ENCODE data around the gene KCNAB1. TPM values are rescaled to one million over a fixed set of nuclear protein-coding genes. Genes with fewer than 3 reads are reported as not detected.
A peak's percentile ranks its signal among the peaks of the same experiment; 100 is the strongest.

The KCNAB1 gene
- total RNA-seq, 4 donors from 2014 or later = 4.2 to 11.4 (median 7.8) TPM

DNA sequence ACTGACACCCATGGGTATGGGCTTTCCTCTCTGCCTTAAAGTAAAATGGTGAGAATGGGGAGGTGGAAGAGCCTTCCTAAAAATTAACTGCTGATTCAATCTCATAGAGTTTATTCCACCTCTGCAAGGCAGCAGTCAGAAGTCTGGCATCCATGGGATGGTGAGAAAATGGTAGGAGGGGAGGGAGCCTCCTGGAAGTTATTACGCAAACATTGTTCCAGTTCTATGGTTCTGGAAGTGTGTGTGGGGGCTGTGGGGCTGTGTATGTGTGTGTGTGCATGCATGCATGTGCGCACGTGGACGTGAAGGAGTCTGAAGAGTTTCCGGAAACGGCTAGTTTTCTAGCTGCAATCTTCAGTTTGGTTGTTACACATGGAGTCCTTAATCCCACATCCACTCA, 177.6 kb downstream of the KCNAB1 start:
- H3K27ac ChIP-seq = no peak overlapping the region
- DNase-seq (ENCODE audit: low spot score in 2 of 2) = no peak
- no peaks in the 10 kb centered on the region for H3K27me3 ChIP-seq
- no peaks in the 10 kb centered on the region for H3K9me3 ChIP-seq
- TF ChIP-seq, protein P1, sequence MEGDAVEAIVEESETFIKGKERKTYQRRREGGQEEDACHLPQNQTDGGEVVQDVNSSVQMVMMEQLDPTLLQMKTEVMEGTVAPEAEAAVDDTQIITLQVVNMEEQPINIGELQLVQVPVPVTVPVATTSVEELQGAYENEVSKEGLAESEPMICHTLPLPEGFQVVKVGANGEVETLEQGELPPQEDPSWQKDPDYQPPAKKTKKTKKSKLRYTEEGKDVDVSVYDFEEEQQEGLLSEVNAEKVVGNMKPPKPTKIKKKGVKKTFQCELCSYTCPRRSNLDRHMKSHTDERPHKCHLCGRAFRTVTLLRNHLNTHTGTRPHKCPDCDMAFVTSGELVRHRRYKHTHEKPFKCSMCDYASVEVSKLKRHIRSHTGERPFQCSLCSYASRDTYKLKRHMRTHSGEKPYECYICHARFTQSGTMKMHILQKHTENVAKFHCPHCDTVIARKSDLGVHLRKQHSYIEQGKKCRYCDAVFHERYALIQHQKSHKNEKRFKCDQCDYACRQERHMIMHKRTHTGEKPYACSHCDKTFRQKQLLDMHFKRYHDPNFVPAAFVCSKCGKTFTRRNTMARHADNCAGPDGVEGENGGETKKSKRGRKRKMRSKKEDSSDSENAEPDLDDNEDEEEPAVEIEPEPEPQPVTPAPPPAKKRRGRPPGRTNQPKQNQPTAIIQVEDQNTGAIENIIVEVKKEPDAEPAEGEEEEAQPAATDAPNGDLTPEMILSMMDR (IDR thresholded peaks at IDR 0.05) = no peak
- TF ChIP-seq EP300 (IDR thresholded peaks at IDR 0.05) (no peak), POLR2A (IDR thresholded peaks at IDR 0.05) (no peak)
- H3K4me3 ChIP-seq = no peak overlapping the region
- no peaks in the 10 kb centered on the region for H3K36me3 ChIP-seq
- H3K4me1 ChIP-seq = peaks cover 0 to 33% (median 11%) of the 10 kb centered on the region in 4 donors
- 93 to 96% methylated on average over 6 of the region's 6 CpGs for WGBS, 2 donors

DNA sequence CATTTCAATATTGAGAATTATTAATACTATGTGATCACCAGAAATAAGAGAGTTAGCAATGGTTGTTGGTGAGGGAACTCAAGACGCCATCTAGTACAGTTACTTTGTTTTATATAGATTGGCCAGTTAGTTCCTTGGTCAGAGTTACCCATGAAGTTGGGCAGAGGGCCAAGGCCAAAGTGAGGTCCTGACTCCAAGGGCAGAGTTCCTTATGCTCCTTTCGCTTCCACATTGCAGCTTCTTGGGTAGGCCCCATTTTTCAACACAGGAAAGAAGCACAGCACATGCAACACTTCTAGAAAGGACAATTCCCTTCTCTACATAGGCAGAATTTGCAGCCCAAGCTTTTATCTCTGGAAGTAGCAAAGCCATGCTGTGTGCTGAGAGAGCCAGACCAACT, 178.6 kb downstream of the KCNAB1 start:
- peaks cover 0 to 42% (median 15%) of the 10 kb centered on the region in 4 donors for H3K4me1 ChIP-seq
- WGBS, 2 donors = 74 to 87% methylated on average over 2 of the region's 2 CpGs
- TF ChIP-seq EP300 (IDR thresholded peaks at IDR 0.05) = peak in 1 of 2 donors; percentile 55
- TF ChIP-seq POLR2A (IDR thresholded peaks at IDR 0.05) = no peak
- TF ChIP-seq, protein P1 (IDR thresholded peaks at IDR 0.05) = no peak
- peak; percentile 25 to 54 for DNase-seq (ENCODE audit: low spot score in 2 of 2)
- H3K27ac ChIP-seq = no peak overlapping the region
- no peaks in the 10 kb centered on the region for H3K27me3 ChIP-seq
- no peaks in the 10 kb centered on the region for H3K36me3 ChIP-seq
- H3K9me3 ChIP-seq = no peaks in the 10 kb centered on the region
- no peak overlapping the region for H3K4me3 ChIP-seq

DNA sequence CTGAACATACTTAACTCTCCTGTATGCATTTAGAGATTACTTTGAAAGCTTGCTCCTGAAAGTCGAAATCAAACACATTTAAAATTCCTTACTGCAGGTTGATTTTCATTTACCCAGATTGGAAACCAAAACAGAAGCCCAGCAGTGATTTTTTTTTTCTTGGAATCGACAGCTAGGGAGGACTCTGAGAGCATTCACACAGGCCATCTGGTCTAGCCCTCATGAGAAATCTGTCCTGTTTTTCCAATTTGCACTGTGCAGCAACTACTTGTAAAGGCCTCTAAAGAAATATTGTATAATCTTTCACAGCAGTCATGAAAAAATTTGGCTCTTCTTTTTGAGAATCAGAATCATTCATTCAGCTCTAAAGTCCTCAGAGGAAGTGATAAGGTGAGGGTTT, 179.2 kb downstream of the KCNAB1 start:
- H3K4me1 ChIP-seq = peaks cover 0 to 48% (median 19%) of the 10 kb centered on the region in 4 donors
- 64 to 74% methylated on average over 2 of the region's 2 CpGs for WGBS, 2 donors

DNA sequence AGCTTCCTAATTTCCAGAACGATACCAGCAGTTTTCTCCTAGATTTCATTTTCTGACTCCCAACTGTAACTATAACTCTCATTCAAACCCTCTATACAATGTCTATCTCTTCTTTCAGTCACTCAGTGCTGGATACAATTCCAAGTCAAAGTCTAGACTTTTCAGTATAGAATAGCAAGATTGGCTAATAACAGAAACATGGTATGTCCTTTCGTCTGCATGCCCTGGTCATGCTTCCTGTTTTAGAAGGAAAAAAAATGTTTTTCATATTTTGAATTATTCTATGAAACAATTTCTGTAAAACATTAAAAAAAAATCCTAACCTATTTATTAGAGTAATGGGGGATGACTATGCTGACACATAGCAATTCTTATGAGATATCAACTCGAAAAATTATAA, 180.0 kb downstream of the KCNAB1 start:
- Histone ChIP-seq H3K27me3 (no peaks in the 10 kb centered on the region), H3K27ac (peak overlapping the region in 1 of 4 donors; percentile 60), H3K9me3 (no peaks in the 10 kb centered on the region), H3K4me3 (no peak overlapping the region), H3K4me1 (peaks cover 0 to 50% (median 22%) of the 10 kb centered on the region in 4 donors), H3K36me3 (no peaks in the 10 kb centered on the region)
- TF ChIP-seq EP300 (IDR thresholded peaks at IDR 0.05) = no peak
- 75 to 76% methylated on average over 3 of the region's 3 CpGs for WGBS, 2 donors
- DNase-seq (ENCODE audit: low spot score in 2 of 2) = no peak

More for the DNA sequence above, 179.2 kb downstream of the KCNAB1 start:
- DNase-seq (ENCODE audit: low spot score in 2 of 2) = no peak
- H3K27me3 ChIP-seq = no peaks in the 10 kb centered on the region
- no peaks in the 10 kb centered on the region for H3K36me3 ChIP-seq
- TF ChIP-seq, protein P1 (IDR thresholded peaks at IDR 0.05) = no peak
- TF ChIP-seq EP300 (IDR thresholded peaks at IDR 0.05) = no peak
- TF ChIP-seq POLR2A (IDR thresholded peaks at IDR 0.05) = no peak
- H3K27ac ChIP-seq = no peak overlapping the region
- H3K9me3 ChIP-seq = no peaks in the 10 kb centered on the region
- no peak overlapping the region for H3K4me3 ChIP-seq

DNA sequence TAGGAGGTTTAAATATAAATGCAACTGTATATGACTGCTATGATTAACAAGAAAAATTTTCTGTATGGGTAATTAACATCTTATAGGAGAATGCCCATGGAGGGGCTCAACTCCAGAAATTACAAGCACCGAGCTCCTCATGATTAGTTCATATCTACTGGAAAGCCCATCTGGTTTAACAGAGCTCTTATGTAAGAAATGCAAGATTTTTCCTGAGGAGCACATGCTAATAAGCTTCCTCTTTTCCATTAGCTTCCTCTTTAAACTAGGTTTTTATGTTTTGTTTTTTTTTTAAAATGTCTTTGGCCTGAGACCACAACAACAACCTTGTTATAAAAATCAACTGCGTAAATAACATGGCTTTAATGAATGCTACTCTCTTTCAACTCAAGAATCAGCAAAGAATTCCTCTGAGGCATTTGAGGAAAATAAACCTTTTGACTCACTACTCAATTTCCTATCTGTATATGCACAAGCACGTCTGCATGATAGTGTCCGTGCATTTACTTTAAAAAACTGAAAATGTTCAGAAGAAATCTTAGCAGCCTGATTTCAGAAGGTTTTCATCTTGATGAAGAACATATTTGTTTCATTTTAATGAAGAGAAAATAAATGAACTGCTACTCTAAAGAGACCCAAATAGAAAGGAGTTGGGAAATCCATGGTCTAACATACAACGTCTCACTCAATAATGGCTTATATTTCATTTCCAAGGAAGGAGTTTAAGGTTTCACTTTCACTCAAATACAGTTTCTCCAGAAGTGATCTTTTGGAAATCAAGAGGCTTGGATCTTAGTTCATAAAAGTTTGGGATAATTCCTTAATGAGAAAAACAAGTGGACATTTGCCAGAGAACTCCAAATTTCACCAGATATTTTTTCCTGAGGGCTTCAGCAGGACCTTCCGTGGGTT, 180.8 kb downstream of the KCNAB1 start:
- 20 to 23% methylated on average over 6 of the region's 6 CpGs for WGBS, 2 donors
- H3K27ac ChIP-seq = peak overlapping the region in 2 of 4 donors; percentile 50 to 60
- no peak for DNase-seq (ENCODE audit: low spot score in 2 of 2)
- peak in 1 of 2 donors; percentile 7 for TF ChIP-seq EP300 (IDR thresholded peaks at IDR 0.05)
- TF ChIP-seq, protein P1 (IDR thresholded peaks at IDR 0.05) = no peak
- no peaks in the 10 kb centered on the region for H3K36me3 ChIP-seq
- H3K4me3 ChIP-seq = no peak overlapping the region
- no peaks in the 10 kb centered on the region for H3K9me3 ChIP-seq
- H3K27me3 ChIP-seq = no peaks in the 10 kb centered on the region
- H3K4me1 ChIP-seq = peaks cover 0 to 50% (median 22%) of the 10 kb centered on the region in 4 donors

All from tibial nerve (tissue), 4 donors.